ENCODE measurements around the gene PLCB1. TPM values are rescaled to one million over a fixed set of nuclear protein-coding genes. Genes with fewer than 3 reads are reported as not detected.
"Not testable (repeated sequence)": the region's sequence is repeated elsewhere in the genome, so short reads cannot be mapped to it uniquely, and the experiment has no call there.

Gene PLCB1
- total RNA-seq, 1 experiment from 2014 or later: 2.9 TPM

- DNase-seq (ENCODE audit: low read depth): no peak
Observed at GRCh38 chr20:8542110-8542486, 410.0 kb downstream of the PLCB1 start.

GRCh38 chr20:8545212-8545611 lies 413.1 kb downstream of the PLCB1 start:
- DNase-seq (ENCODE audit: low read depth): no peak

- DNase-seq (ENCODE audit: low read depth): no peak
Observed at GRCh38 chr20:8547035-8547650, 415.1 kb downstream of the PLCB1 start.

GRCh38 chr20:8547968-8548588 lies 416.0 kb downstream of the PLCB1 start:
- DNase-seq (ENCODE audit: low read depth): no peak

GRCh38 chr20:8549192-8549591 lies 417.1 kb downstream of the PLCB1 start:
- DNase-seq (ENCODE audit: low read depth): no peak

GRCh38 chr20:8557711-8558110 lies 425.6 kb downstream of the PLCB1 start:
- DNase-seq (ENCODE audit: low read depth): no peak

GRCh38 chr20:8562356-8562755 lies 430.3 kb downstream of the PLCB1 start:
- no peak for DNase-seq (ENCODE audit: low read depth)

- DNase-seq (ENCODE audit: low read depth): no peak
Observed at GRCh38 chr20:8568075-8568474, 436.0 kb downstream of the PLCB1 start.

GRCh38 chr20:8569766-8570165 lies 437.7 kb downstream of the PLCB1 start:
- no peak for DNase-seq (ENCODE audit: low read depth)

GRCh38 chr20:8571611-8572010 lies 439.5 kb downstream of the PLCB1 start:
- DNase-seq (ENCODE audit: low read depth): no peak

GRCh38 chr20:8573686-8574085 lies 441.6 kb downstream of the PLCB1 start:
- DNase-seq (ENCODE audit: low read depth): no peak

GRCh38 chr20:8575114-8575513 lies 443.0 kb downstream of the PLCB1 start:
- no peak for DNase-seq (ENCODE audit: low read depth)

- DNase-seq (ENCODE audit: low read depth): no peak
Observed at GRCh38 chr20:8578161-8578865, 446.2 kb downstream of the PLCB1 start.

- no peak for DNase-seq (ENCODE audit: low read depth)
Observed at GRCh38 chr20:8579035-8579434, 447.0 kb downstream of the PLCB1 start.

GRCh38 chr20:8581446-8582183 lies 449.5 kb downstream of the PLCB1 start:
- no peak for DNase-seq (ENCODE audit: low read depth)

- no peak for DNase-seq (ENCODE audit: low read depth)
Observed at GRCh38 chr20:8583012-8583565, 451.0 kb downstream of the PLCB1 start.

- peak; percentile 16 for DNase-seq (ENCODE audit: low read depth)
Observed at GRCh38 chr20:8583566-8584043, 451.5 kb downstream of the PLCB1 start.

GRCh38 chr20:8587251-8587650 lies 455.2 kb downstream of the PLCB1 start:
- DNase-seq (ENCODE audit: low read depth): no peak

- DNase-seq (ENCODE audit: low read depth): no peak
Observed at GRCh38 chr20:8587810-8588209, 455.7 kb downstream of the PLCB1 start.

- DNase-seq (ENCODE audit: low read depth): peak; percentile 20
Observed at GRCh38 chr20:8589956-8590355, 457.9 kb downstream of the PLCB1 start.

- DNase-seq (ENCODE audit: low read depth): not testable (repeated sequence)
Observed at GRCh38 chr20:8600910-8601541, 469.0 kb downstream of the PLCB1 start.

- no peak for DNase-seq (ENCODE audit: low read depth)
Observed at GRCh38 chr20:8601542-8601912, 469.5 kb downstream of the PLCB1 start.

Measured in Daoy (cell line).